ENCODE results near the gene ILDR1. TPM values are rescaled to one million over a fixed set of nuclear protein-coding genes. Genes with fewer than 3 reads are reported as not detected.

ILDR1 gene
- total RNA-seq, 1 donor: not detected

DNA sequence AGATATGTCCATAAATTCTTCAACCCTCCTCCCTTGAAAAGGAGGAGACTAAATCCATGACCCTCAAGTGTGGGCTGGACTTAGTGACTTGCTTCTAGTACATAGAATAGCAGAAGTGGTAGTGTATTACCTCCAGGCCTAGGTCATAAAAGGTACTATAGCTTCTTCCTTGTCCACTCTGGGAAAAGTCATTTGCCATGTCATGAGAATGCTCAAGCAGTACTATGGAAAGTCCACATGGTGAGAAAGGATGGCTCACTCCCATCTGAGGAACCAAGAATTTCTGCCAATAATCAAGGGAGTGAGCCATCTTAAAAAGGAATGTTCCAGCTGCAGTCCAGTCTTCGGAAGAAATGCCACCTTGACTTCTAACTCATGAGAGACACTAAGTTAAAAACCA lies 10.5 kb upstream of the ILDR1 start:
- TF ChIP-seq, protein P1, sequence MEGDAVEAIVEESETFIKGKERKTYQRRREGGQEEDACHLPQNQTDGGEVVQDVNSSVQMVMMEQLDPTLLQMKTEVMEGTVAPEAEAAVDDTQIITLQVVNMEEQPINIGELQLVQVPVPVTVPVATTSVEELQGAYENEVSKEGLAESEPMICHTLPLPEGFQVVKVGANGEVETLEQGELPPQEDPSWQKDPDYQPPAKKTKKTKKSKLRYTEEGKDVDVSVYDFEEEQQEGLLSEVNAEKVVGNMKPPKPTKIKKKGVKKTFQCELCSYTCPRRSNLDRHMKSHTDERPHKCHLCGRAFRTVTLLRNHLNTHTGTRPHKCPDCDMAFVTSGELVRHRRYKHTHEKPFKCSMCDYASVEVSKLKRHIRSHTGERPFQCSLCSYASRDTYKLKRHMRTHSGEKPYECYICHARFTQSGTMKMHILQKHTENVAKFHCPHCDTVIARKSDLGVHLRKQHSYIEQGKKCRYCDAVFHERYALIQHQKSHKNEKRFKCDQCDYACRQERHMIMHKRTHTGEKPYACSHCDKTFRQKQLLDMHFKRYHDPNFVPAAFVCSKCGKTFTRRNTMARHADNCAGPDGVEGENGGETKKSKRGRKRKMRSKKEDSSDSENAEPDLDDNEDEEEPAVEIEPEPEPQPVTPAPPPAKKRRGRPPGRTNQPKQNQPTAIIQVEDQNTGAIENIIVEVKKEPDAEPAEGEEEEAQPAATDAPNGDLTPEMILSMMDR (IDR thresholded peaks at IDR 0.05; ENCODE audit: insufficient read depth, low read depth, low read length): no peak
- no peak for DNase-seq (ENCODE audit: low read depth)
- H3K4me3 ChIP-seq (ENCODE audit: low read depth, low read length): no peak overlapping the region

DNA sequence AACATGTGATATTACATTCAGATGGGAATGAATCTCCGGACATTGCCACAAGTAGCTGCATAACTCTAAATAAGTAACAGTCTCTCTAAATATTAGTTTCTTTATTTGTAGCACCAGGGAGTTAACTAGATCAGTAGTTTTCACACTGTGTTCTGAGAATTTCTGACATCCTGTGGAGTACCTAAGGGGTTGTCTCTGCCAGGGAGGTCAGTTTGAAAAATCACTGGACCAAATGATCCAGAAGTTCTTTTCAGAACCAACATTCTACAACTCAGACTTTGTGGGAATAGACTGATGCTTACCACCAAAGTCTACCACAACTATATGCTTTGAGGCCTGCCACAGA lies 9.0 kb upstream of the ILDR1 start:
- H3K4me3 ChIP-seq (ENCODE audit: low read depth, low read length): no peak overlapping the region
- TF ChIP-seq, protein P1 (IDR thresholded peaks at IDR 0.05; ENCODE audit: insufficient read depth, low read depth, low read length): no peak
- no peak for DNase-seq (ENCODE audit: low read depth)

DNA sequence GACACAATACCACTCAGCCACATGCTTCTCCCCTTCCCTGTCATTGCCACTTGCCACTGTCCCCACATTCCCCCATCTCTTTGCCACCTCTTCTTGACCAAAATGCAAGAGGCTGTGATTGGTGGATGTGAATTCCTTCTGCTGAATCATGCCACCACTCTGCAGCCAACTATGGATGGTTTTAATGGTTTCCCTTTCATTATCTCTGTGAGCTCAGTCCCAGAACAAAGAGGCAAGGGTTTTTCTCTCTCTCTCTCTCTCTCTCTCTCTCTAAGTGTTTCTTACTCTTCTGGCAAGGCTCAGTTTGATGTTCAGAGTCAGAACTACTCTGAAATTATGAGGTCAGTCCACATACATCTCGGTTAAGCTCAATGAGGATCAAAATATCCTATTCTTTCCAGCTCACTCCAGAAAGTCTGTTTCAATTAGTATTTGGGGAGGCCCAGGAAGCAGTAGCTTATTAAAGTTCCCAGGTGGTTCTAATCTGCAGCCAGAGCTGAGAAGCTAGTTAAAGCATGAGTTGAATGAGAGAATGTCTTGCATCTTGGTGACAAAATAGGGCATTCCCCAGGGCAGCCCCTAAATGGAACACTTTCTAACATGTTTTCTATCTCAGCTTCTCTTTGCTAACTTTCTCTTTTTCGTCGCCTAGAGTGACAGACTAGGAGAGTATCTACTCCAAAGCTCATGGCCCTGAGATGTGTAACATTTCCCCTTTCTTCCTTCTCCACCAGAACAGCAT lies 8.5 kb upstream of the ILDR1 start:
- peak; percentile 20 for DNase-seq (ENCODE audit: low read depth)
- H3K4me3 ChIP-seq (ENCODE audit: low read depth, low read length): no peak overlapping the region
- TF ChIP-seq, protein P1 (IDR thresholded peaks at IDR 0.05; ENCODE audit: insufficient read depth, low read depth, low read length): no peak

DNA sequence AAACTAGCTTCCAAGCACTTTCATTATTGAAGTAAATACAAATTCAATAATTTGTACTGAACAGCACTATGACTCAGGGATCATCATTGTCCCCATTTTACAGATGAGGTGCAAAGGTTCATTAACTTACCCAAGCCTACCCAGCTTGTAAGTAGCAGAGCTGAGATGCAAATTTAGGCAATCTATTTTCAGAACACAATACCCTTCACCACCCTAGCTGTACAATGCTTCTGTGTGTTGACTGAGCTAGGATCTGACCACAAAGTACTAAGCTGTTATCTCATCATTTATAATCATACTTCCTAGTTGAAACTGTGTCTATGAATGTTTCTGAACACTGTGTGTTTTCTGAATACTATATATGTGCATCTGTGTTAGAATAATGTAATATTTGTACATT lies 3.2 kb upstream of the ILDR1 start:
- TF ChIP-seq, protein P1 (IDR thresholded peaks at IDR 0.05; ENCODE audit: insufficient read depth, low read depth, low read length): no peak
- no peak for DNase-seq (ENCODE audit: low read depth)

DNA sequence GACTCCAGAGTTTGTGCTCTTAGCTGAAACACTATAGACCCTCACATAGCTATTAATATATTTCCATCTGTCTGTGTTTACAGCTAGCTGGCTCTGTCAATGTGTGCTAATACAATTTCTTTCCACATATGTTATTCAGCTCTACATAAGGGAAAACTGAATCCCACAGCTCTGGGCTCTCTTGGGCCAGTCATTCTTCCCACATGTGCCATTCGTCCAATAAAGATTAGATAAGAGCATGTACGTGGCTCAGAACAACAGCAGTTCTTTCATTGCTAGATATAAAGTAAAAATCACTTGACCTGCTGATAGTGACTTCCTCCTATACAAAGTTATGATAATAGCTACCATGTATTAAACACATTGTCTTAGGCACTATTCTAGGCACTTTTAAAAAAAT lies 2.8 kb upstream of the ILDR1 start:
- no peak for DNase-seq (ENCODE audit: low read depth)
- TF ChIP-seq, protein P1 (IDR thresholded peaks at IDR 0.05; ENCODE audit: insufficient read depth, low read depth, low read length): no peak
- H3K4me3 ChIP-seq (ENCODE audit: low read depth, low read length): no peak overlapping the region

More for the DNA sequence above, 3.2 kb upstream of the ILDR1 start:
- H3K4me3 ChIP-seq (ENCODE audit: low read depth, low read length): no peak overlapping the region

DNA sequence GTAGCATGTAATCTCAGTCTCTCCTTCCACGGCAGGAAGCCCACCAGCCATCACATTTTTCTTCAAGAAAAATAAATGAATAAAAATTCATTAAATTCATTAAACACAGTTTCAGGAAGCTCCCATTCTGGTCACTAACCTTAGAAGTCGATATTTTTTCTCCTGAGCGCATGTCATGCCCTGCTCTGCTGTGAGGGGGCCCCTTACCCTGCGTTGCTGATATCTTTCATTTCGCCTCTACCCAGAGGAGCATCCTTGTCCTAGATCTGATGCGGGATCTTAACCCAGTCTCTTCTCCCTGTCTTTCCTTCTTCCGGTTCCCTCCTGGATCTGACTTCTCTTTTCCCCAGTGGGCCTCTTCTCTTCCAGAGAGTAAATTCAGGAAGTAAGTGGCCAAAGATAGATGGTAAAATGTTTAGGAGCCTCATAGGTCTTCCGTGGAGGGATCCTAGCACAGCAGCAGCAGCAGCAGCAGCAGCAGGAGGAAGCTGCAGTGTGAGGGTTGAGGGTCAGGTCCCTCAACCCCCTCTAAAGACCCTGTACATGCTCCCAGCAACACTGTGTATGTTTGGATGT lies 1.4 kb upstream of the ILDR1 start:
- no peak overlapping the region for H3K4me3 ChIP-seq (ENCODE audit: low read depth, low read length)
- TF ChIP-seq, protein P1 (IDR thresholded peaks at IDR 0.05; ENCODE audit: insufficient read depth, low read depth, low read length): no peak
- no peak for DNase-seq (ENCODE audit: low read depth)

Measured in fibroblast of villous mesenchyme (primary cell).